Activated CD4-positive, CD25-positive, alpha-beta regulatory T cell (primary cell): ENCODE data around the gene SMAD5.

Experiments
- DNase-seq, 4 experiments: peaks; one replicate each; lab custom pipeline; 2025; lab: John Stamatoyannopoulos, UW

SMAD5 gene

DNA sequence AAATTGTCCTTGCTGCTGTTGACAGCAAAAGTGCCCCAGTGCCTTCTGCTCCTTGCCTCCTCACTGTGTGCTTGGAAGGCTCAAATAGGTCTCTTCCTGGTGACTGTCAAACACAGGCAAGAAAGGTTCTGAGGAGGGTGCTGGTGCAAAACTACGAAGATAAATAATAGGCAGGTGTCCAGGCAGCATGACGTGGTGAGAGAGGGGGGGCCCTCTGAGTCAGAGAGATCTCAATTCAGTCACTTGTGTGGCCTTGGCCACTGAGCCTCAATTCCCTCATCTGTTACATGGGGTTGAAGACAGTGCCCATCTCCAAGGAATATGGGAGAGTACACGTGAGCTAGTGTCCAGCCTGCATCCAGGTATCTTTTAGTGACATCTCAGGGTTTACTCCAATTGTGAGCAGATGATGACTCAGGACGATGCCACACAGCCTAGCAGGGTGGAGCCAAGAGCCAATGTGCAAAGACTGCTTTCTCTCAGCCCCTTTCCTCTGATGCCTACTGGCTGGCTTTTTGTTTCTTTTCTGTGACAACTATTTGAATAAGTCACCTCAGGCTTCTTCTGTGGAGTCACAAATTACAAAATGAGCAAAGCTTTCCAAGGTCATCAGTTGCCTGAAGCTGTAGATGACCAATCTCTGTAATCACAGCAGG is 90.1 kb downstream of the SMAD5 start:
- DNase-seq, result no peak

DNA sequence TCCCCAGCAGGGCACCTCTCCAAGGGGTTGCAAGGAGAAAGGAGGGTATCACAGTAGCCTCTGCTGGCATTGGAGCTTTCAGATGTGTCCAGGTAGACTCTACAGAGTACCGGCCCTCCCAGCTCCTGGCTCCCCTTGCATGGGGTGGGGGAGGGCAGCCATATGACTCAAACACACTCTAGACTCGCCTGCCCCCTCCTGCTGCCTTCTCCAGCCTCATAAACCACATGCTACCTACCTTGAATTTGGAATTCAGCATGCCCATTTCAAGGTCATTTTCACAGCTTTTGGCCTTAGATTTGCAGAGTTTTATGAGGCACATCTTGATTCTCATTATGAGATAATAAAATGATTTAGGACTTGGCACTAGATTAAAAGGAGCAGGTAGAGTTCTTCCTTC is 93.2 kb downstream of the SMAD5 start:
- DNase-seq, result no peak

DNA sequence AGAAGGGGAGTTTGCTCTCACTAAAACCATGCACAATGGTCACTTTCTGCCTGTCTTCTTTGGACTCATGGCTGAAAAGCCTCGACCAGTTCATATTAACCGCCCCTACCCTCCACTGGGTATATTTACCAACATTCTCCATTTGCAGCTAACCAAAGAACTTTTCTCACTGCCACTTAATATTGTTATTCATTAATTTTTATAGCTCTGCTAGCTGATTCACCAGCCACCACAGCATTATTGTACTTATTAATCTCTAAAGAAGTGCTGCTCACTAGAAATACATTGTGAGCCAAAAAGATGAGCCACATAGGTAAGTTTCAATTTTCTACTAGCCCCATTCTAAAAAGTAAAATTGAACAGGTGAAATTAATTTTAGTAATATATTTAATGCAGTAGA is 93.8 kb downstream of the SMAD5 start:
- DNase-seq, result no peak

DNA sequence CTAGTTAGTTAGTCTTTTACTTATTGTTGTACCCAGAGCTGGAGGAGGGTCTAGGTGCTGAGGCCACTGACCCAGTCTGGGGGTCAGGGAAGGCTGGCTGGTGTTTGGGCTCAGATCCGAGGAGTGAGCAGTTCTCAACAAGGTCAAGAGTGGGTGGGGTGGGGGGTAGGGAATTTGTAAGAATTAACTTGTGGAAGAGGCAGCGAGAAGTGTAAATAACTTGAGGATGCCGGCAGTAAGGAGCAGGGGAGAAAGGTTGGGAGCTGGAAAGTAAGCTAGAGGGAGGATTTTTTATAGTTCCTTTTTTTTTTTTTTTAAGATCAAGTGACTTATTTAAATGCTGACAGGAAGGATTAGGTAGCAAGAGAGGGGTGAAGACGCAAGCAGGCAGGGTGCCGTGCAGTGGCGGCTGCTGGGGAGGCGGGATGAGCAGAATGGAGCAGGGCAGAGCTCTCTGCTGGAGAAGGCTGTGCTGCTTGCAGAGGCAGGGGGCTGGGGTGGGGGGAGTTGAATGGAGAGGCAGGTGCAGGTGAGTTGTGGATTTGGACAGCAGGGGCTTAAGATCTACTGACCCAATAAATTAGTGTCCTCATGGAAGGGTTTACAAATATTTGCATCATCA is 95.6 kb downstream of the SMAD5 start:
- no peak for DNase-seq

DNA sequence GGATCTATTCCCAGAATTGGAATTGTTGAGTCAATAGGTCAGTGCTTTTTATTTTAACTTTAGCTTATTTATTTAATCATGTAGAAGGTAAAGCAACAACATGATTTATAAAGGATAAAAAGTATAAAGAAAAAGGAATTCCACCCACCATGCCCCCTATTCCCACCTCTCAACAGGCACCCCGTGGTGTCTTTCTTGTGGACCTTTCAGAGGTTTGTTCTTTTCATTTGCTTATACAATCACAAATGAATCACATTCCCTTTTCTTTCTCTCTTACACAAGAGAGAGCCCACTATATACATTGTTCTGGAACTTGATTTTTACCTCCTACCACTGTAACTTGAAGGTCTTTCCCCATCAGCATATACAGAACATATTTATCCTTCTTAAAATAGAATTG is 97.5 kb downstream of the SMAD5 start:
- no peak for DNase-seq

DNA sequence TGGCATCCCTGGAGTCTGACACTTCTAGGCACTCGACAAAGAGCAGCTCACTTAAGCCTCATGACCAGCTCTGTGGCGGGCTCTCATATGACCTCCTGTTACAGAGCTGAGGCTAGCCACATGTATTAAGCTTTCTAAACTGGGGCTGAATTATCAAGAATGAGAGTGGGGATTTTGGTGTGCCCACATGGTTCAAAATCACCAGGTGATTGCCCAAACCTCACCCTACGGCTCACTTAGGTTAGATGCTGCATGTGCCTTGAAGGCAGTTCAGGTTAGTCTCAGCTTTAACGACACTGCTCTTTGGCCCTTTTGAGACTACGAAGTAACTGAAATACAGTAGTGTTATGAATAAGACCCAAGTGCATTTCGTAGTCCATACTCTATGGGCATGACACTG is 99.7 kb downstream of the SMAD5 start:
- DNase-seq, result no peak
